ENCODE data around the gene EBPL. TPM values are rescaled to one million over a fixed set of nuclear protein-coding genes. Genes with fewer than 3 reads are reported as not detected.
A peak's percentile ranks its signal among the peaks of the same experiment; 100 is the strongest.

EBPL gene
- total and polyA plus RNA-seq, 9 of the 15 experiments (the other 6 are each of a cell fraction or from before 2014, with no cell fraction given), result 5.2 to 68.3 (median 43.0) TPM

GRCh38 chr13:49690995-49691784, at the start of gene EBPL (continued):
- TF ChIP-seq, protein P1, sequence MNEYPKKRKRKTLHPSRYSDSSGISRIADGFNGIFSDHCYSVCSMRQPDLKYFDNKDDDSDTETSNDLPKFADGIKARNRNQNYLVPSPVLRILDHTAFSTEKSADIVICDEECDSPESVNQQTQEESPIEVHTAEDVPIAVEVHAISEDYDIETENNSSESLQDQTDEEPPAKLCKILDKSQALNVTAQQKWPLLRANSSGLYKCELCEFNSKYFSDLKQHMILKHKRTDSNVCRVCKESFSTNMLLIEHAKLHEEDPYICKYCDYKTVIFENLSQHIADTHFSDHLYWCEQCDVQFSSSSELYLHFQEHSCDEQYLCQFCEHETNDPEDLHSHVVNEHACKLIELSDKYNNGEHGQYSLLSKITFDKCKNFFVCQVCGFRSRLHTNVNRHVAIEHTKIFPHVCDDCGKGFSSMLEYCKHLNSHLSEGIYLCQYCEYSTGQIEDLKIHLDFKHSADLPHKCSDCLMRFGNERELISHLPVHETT (CRISPR knock-in tag; conservative IDR thresholded peaks at IDR 0.05 in 1 of 2, IDR thresholded peaks at IDR 0.05 in 1 of 2), result peak in 1 of 2 experiments; percentile 55; a peak in 1 of 4 replicates
- TF ChIP-seq ZNF507 (tag; conservative IDR thresholded peaks at IDR 0.05) (no peak), PYGO2 (tag; IDR thresholded peaks at IDR 0.05) (no peak), CBFB (CRISPR knock-in tag; IDR thresholded peaks at IDR 0.05) (no peak), COPS2 (conservative IDR thresholded peaks at IDR 0.05) (no peak), ZNF57 (CRISPR knock-in tag; IDR thresholded peaks at IDR 0.05) (no peak), YY1 (IDR thresholded peaks at IDR 0.05; ENCODE audit: borderline replicate concordance in 1 of 3, control insufficient read depth in 1 of 3, extremely low read depth in 1 of 3, insufficient read depth in 3 of 3, insufficient read length in 1 of 3, insufficient replicate concordance in 2 of 3, low read depth in 1 of 3, low read length in 2 of 3) (peak in 2 of 3 experiments; percentile 57 to 71), ASH1L (IDR thresholded peaks at IDR 0.05; ENCODE audit: borderline replicate concordance, low read depth, partially characterized antibody) (no peak), GATAD2B (IDR thresholded peaks at IDR 0.05; ENCODE audit: borderline replicate concordance) (peak; percentile 81), HNRNPLL (IDR thresholded peaks at IDR 0.05; ENCODE audit: low read depth, low read length, poor library complexity, severe bottlenecking) (peak; percentile 49), SIN3A (IDR thresholded peaks at IDR 0.05; ENCODE audit: borderline replicate concordance in 2 of 2, control insufficient read depth in 1 of 2, low read depth in 2 of 2, low read length in 2 of 2) (peak in 1 of 2 experiments; percentile 55; a peak in 1 of 4 replicates), ZKSCAN3 (CRISPR knock-in tag; IDR thresholded peaks at IDR 0.05) (no peak), ETV6 (IDR thresholded peaks at IDR 0.05; ENCODE audit: borderline replicate concordance in 1 of 2, low read depth in 2 of 2, low read length in 1 of 2) (no peak), ETV6 (CRISPR knock-in tag; IDR thresholded peaks at IDR 0.05; ENCODE audit: borderline replicate concordance) (no peak), KAT7 (CRISPR knock-in tag; IDR thresholded peaks at IDR 0.05; ENCODE audit: borderline replicate concordance) (no peak), ZSCAN32 (CRISPR knock-in tag; IDR thresholded peaks at IDR 0.05) (no peak), POU5F1 (IDR thresholded peaks at IDR 0.05; ENCODE audit: borderline replicate concordance, low read depth, low read length, partially characterized antibody) (no peak), KDM5B (IDR thresholded peaks at IDR 0.05; ENCODE audit: insufficient replicate concordance, low read depth, low read length) (peak; percentile 62), NONO (IDR thresholded peaks at IDR 0.05; ENCODE audit: low read depth in 2 of 2, low read length in 1 of 2) (0 out of 4 replicates have a peak, but pooled peaks of 1 of the 2 experiments have one; percentile 54)
- TF ChIP-seq, protein P2, sequence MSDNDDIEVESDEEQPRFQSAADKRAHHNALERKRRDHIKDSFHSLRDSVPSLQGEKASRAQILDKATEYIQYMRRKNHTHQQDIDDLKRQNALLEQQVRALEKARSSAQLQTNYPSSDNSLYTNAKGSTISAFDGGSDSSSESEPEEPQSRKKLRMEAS (CRISPR knock-in tag; IDR thresholded peaks at IDR 0.05), result peak; percentile 69
- TF ChIP-seq, protein P3, sequence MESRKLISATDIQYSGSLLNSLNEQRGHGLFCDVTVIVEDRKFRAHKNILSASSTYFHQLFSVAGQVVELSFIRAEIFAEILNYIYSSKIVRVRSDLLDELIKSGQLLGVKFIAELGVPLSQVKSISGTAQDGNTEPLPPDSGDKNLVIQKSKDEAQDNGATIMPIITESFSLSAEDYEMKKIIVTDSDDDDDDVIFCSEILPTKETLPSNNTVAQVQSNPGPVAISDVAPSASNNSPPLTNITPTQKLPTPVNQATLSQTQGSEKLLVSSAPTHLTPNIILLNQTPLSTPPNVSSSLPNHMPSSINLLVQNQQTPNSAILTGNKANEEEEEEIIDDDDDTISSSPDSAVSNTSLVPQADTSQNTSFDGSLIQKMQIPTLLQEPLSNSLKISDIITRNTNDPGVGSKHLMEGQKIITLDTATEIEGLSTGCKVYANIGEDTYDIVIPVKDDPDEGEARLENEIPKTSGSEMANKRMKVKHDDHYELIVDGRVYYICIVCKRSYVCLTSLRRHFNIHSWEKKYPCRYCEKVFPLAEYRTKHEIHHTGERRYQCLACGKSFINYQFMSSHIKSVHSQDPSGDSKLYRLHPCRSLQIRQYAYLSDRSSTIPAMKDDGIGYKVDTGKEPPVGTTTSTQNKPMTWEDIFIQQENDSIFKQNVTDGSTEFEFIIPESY (CRISPR knock-in tag; IDR thresholded peaks at IDR 0.05), result no peak
